Vagina (tissue), 2 donors: ENCODE measurements around the gene FAM76A.

Experiments used
- CTCF ChIP-seq, 3 experiments: fragments of 450-650 bp in 2 of 3; fragments of 200-600 bp in 1 of 3; sonication (generic) in 1 of 3; IDR thresholded peaks; one replicate each; pipeline ENCODE4 v1.5.1; 2017 to 2019; ENCODE audit warnings: antibody characterized with exemption in 3 of 3, mild to moderate bottlenecking in 2 of 3, moderate library complexity in 2 of 3
- POLR2A ChIP-seq, 2 donors: fragments of 450-650 bp; IDR thresholded peaks; one replicate each; pipeline ENCODE4 v1.6.1; 2017; ENCODE audit warnings: antibody characterized with exemption in 2 of 2, mild to moderate bottlenecking in 2 of 2, moderate library complexity in 2 of 2

GRCh38 chr1:27762033-27762432 lies 36.3 kb downstream of the FAM76A start:
- no peak for TF ChIP-seq POLR2A (IDR thresholded peaks at IDR 0.05)
- no peak for TF ChIP-seq CTCF (IDR thresholded peaks at IDR 0.05)
